ENCODE data around the gene KHK. TPM values are rescaled to one million over a fixed set of nuclear protein-coding genes. Genes with fewer than 3 reads are reported as not detected.

KHK gene
- total RNA-seq, 1 donor from 2014 or later, result 2.4 TPM

DNA sequence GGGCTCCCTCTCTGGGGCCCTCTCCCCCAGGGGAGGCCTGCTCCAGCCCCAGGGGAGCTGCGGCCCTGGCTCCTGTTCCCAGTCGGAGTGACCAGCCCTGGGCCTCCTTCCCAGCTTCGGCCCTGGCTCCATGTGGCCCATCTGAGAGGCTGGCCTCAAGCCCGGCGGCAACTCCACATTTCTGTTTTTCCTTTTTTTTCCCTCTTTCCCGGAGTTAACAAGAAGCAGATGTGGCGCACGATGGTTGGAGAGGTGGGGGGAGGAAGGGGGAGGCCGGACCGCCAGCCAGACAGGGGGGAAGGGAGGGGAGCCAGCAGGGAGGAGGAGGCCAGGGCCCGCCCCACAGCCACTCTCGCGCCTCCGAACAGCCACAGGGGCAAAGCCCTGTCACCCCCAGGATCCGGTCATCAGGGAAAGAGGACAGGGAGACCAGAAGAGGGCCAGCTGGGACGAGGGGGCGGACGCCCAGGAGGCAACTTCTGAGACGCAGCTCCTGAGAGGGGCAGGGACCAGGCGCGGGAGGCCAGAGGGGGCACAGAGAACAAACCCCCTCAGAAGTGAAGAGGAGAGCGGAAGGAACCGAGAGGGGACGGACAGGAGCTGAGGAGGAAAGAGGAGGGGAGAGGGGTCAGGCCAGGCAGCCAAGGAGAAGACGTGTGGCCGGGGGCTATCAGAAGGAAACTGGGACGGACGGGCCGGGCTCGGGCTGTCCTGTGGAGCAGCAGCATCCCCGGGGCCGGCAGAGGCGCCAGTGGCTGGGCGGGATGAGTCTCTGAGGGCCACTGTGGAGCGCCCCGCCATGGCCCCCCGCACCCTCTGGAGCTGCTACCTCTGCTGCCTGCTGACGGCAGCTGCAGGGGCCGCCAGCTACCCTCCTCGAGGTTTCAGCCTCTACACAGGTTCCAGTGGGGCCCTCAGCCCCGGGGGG is 8.0 kb upstream of the KHK start, which contains the start of gene EMILIN1:
Gene EMILIN1 (plus strand): TSS at position 349 of the 928 bp plus-strand sequence. CDS start 451 bp downstream, at position 800.
- H3K9me3 Mint-ChIP-seq (ENCODE audit: unreplicated experiment), result no peaks in the 10 kb centered on the region
- peak within 1 kb of the TSS; percentile 91 for H3K27ac Mint-ChIP-seq (ENCODE audit: unreplicated experiment)
- H3K4me3 Mint-ChIP-seq (ENCODE audit: unreplicated experiment), result peak within 1 kb of the TSS; percentile 91
- peaks cover 4% of the 10 kb centered on the region for H3K36me3 Mint-ChIP-seq (ENCODE audit: unreplicated experiment)
- DNase-seq (ENCODE audit: extremely low spot score, unreplicated experiment), result peak; percentile 96
- TF ChIP-seq, protein P1, sequence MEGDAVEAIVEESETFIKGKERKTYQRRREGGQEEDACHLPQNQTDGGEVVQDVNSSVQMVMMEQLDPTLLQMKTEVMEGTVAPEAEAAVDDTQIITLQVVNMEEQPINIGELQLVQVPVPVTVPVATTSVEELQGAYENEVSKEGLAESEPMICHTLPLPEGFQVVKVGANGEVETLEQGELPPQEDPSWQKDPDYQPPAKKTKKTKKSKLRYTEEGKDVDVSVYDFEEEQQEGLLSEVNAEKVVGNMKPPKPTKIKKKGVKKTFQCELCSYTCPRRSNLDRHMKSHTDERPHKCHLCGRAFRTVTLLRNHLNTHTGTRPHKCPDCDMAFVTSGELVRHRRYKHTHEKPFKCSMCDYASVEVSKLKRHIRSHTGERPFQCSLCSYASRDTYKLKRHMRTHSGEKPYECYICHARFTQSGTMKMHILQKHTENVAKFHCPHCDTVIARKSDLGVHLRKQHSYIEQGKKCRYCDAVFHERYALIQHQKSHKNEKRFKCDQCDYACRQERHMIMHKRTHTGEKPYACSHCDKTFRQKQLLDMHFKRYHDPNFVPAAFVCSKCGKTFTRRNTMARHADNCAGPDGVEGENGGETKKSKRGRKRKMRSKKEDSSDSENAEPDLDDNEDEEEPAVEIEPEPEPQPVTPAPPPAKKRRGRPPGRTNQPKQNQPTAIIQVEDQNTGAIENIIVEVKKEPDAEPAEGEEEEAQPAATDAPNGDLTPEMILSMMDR (IDR thresholded peaks at IDR 0.05), result no peak
- no peaks in the 10 kb centered on the region for H3K27me3 Mint-ChIP-seq (ENCODE audit: unreplicated experiment)
- peaks cover 67% of the 10 kb centered on the region for H3K4me1 Mint-ChIP-seq (ENCODE audit: unreplicated experiment)

DNA sequence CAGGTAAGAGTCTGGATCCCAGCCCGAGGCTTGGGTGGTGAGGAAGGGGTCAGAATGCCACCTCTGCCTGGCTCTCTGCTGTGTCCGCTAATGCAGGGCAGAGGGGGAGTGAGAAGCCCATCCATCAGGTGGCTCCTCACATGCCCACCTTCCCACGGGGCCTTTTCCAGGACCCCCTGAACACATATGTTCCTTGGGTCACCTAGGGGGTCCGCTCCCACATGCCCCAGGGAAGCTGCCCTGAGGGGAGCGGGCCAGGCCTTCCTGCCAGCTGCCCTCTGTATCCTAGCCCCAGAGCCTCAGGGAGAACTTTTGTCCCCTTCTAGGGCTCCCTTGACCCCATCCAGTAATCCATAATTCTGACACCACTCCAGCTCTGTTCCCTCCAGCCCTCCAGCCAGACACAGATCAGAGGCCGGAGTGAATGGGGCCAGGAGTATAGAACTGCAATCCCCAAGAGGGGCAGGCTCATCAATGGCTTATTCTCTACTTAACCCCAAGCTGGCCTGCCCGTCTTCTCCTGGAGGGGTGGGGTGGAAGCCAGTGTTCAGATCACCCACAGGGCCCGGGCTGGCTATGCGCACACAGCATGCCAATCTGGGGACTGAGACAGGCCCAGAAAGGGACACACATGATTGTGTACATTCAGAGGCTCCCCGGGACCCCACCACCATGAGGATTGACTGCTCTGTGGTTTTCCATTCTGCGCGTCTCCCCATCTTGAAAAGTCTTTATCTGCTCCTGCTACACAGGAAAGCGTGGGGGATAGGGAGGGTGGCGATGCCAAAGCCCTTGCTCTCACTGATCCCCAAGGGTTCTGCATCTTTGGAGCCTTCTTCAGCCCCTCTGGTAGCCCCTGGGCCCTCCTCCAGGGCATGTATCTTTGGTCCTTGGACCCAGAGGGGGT is 7.1 kb upstream of the KHK start:
- no peaks in the 10 kb centered on the region for H3K27me3 Mint-ChIP-seq (ENCODE audit: unreplicated experiment)

DNA sequence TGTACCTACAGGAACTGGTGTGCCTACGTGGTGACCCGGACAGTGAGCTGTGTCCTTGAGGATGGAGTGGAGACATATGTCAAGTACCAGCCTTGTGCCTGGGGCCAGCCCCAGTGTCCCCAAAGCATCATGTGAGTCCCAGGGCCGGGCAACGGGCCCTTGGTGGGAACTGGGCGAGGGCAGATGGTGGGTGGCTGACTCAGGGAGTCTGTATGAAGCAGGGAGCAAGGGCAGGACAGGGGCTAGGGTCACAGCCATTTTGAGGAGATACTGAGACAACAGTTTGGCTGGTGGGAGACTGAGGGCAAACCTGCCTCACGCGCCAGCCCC is 6.5 kb upstream of the KHK start:
- Mint-ChIP-seq H3K27me3 (ENCODE audit: unreplicated experiment) (no peaks in the 10 kb centered on the region), H3K4me1 (ENCODE audit: unreplicated experiment) (peaks cover 56% of the 10 kb centered on the region), H3K36me3 (ENCODE audit: unreplicated experiment) (peaks cover 4% of the 10 kb centered on the region), H3K9me3 (ENCODE audit: unreplicated experiment) (no peaks in the 10 kb centered on the region), H3K27ac (ENCODE audit: unreplicated experiment) (peak overlapping the region; percentile 85), H3K4me3 (ENCODE audit: unreplicated experiment) (peak overlapping the region; percentile 91)
- DNase-seq (ENCODE audit: extremely low spot score, unreplicated experiment), result no peak
- TF ChIP-seq, protein P1 (IDR thresholded peaks at IDR 0.05), result no peak

More for the DNA sequence above, 7.1 kb upstream of the KHK start:
- Mint-ChIP-seq H3K4me3 (ENCODE audit: unreplicated experiment) (peak overlapping the region; percentile 91), H3K27ac (ENCODE audit: unreplicated experiment) (peak overlapping the region; percentile 85), H3K36me3 (ENCODE audit: unreplicated experiment) (peaks cover 4% of the 10 kb centered on the region), H3K4me1 (ENCODE audit: unreplicated experiment) (peaks cover 61% of the 10 kb centered on the region), H3K9me3 (ENCODE audit: unreplicated experiment) (no peaks in the 10 kb centered on the region)
- TF ChIP-seq, protein P1 (IDR thresholded peaks at IDR 0.05), result no peak
- no peak for DNase-seq (ENCODE audit: extremely low spot score, unreplicated experiment)

DNA sequence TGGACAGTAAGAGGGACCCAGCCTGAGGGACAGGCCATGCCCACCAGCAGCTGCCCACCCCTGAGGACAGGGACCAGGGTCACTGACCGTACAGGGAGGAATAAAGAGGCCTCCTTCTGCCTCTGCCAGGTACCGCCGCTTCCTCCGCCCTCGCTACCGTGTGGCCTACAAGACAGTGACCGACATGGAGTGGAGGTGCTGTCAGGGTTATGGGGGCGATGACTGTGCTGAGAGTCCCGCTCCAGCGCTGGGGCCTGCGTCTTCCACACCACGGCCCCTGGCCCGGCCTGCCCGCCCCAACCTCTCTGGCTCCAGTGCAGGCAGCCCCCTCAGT is 6.0 kb upstream of the KHK start:
- peak overlapping the region; percentile 85 for H3K27ac Mint-ChIP-seq (ENCODE audit: unreplicated experiment)
- peaks cover 56% of the 10 kb centered on the region for H3K4me1 Mint-ChIP-seq (ENCODE audit: unreplicated experiment)
- H3K36me3 Mint-ChIP-seq (ENCODE audit: unreplicated experiment), result peaks cover 4% of the 10 kb centered on the region
- no peaks in the 10 kb centered on the region for H3K9me3 Mint-ChIP-seq (ENCODE audit: unreplicated experiment)
- peak overlapping the region; percentile 91 for H3K4me3 Mint-ChIP-seq (ENCODE audit: unreplicated experiment)
- DNase-seq (ENCODE audit: extremely low spot score, unreplicated experiment), result no peak
- TF ChIP-seq, protein P1 (IDR thresholded peaks at IDR 0.05), result no peak
- H3K27me3 Mint-ChIP-seq (ENCODE audit: unreplicated experiment), result no peaks in the 10 kb centered on the region

Data from osteocyte (in vitro differentiated cells).